Motor neuron (in vitro differentiated cells): ENCODE measurements around the gene HMCES. TPM values are rescaled to one million over a fixed set of nuclear protein-coding genes. Genes with fewer than 3 reads are reported as not detected.
"Not testable (repeated sequence)": the region's sequence is repeated elsewhere in the genome, so short reads cannot be mapped to it uniquely, and the experiment has no call there.

Experiments
- ATAC-seq, 8 experiments: fragments of 200-7000 bp; cut with Tn5 transposase; replicated peaks in 6 of 8; 2 replicates each; pipeline ENCODE4 v1.8.0; 2021; ENCODE audit warnings: mild to moderate bottlenecking in 8 of 8, moderate library complexity in 8 of 8
- H3K27ac ChIP-seq, 2 donors: fragments of 250-450 bp; sonication (Bioruptor Pico); 2 replicates each; pipeline ENCODE4 v1.9.0; 2021; ENCODE audit warnings: antibody characterized with exemption in 2 of 2, mild to moderate bottlenecking in 2 of 2, moderate library complexity in 1 of 2
- H3K4me1 ChIP-seq, 2 donors: fragments of 250-450 bp; sonication (Bioruptor Pico); replicated peaks in 1 of 2; 2 replicates each; pipeline ENCODE4 v1.6.1; 2021; ENCODE audit warnings: antibody characterized with exemption in 2 of 2, mild to moderate bottlenecking in 2 of 2, moderate library complexity in 1 of 2
- H3K4me3 ChIP-seq, 5 donors: fragments of 250-450 bp; sonication (Bioruptor Pico); 2 replicates each; pipeline ENCODE4 v1.9.0; 2021; ENCODE audit warnings: antibody characterized with exemption in 5 of 5, mild to moderate bottlenecking in 5 of 5, moderate library complexity in 4 of 5
- WGBS, 10 experiments: fragments of 450-650 bp; shearing (Covaris generic); methylation state at CpG; one replicate each; pipeline ENCODE4 v1.0.0; 2022; 5-methylcytosine and 5-hydroxymethylcytosine counted together
- in situ Hi-C, 9 experiments: fragments of 400-800 bp; cut with MboI; loops; one replicate each; pipeline ENCODE4 v1.15.0; 2021; ENCODE audit warnings: low sequenced_read_pairs in 9 of 9, low pct_unique_long_range_greater_than_20kb in 2 of 9; ENCODE audit not compliant: unreplicated experiment in 9 of 9
- total RNA-seq, 8 experiments: library from RNA; unstranded; fragments of 300-600 nt; gene quantifications; 2 replicates each; pipeline versions ENCODE4 v1.2.3 to v1.2.4, GENCODE V29; 2022

Gene HMCES
- total RNA-seq, 8 experiments from 2014 or later = 18.4 to 40.3 (median 20.7) TPM

GRCh38 chr3:129337719-129338118 is 59.0 kb downstream of the HMCES start:
- H3K27ac ChIP-seq, ATAC-seq, H3K4me3 ChIP-seq, H3K4me1 ChIP-seq, in situ Hi-C loops: not testable (repeated sequence)
- 61% methylated on average over 2 of the region's 4 CpGs; no CpG with 5 or more reads in 9 of the 10 experiments for WGBS, 10 experiments

- in situ Hi-C loops, H3K4me3 ChIP-seq, H3K27ac ChIP-seq, H3K4me1 ChIP-seq, ATAC-seq: not testable (repeated sequence)
- WGBS, 10 experiments = no CpG with 5 or more reads among the region's 36 CpGs
Observed at GRCh38 chr3:129339186-129339585, 60.5 kb downstream of the HMCES start.

GRCh38 chr3:129339833-129340232 is 61.2 kb downstream of the HMCES start:
- H3K4me3 ChIP-seq, ATAC-seq, H3K27ac ChIP-seq, in situ Hi-C loops, H3K4me1 ChIP-seq: not testable (repeated sequence)
- no CpG with 5 or more reads among the region's 30 CpGs for WGBS, 10 experiments

GRCh38 chr3:129341331-129342141 is 62.9 kb downstream of the HMCES start:
- Histone ChIP-seq H3K4me1 (no peaks in the 10 kb centered on the region), H3K27ac (no peak overlapping the region), H3K4me3 (no peak overlapping the region)
- in situ Hi-C loops = no loop called here
- no peak for ATAC-seq
- WGBS, 10 experiments = 14 to 90% (median 70%) methylated on average over 1 to 3 of the region's 10 CpGs; no CpG with 5 or more reads in 5 of the 10 experiments

GRCh38 chr3:129343643-129344360 is 65.1 kb downstream of the HMCES start:
- in situ Hi-C loops = no loop called here
- no peak overlapping the region for H3K4me3 ChIP-seq
- 0 to 59% (median 46%) methylated on average over 3 to 13 of the region's 39 CpGs; no CpG with 5 or more reads in 7 of the 10 experiments for WGBS, 10 experiments
- no peak overlapping the region for H3K27ac ChIP-seq
- H3K4me1 ChIP-seq = peaks cover 0 to 8% of the 10 kb centered on the region in 2 donors
- ATAC-seq = peak; percentile 40 to 87 (median 61)

GRCh38 chr3:129344540-129345220 is 66.0 kb downstream of the HMCES start:
- peaks cover 0 to 8% of the 10 kb centered on the region in 2 donors for H3K4me1 ChIP-seq
- in situ Hi-C loops = no loop called here
- H3K4me3 ChIP-seq = no peak overlapping the region
- ATAC-seq = peak; percentile 13 to 51 (median 32)
- no peak overlapping the region for H3K27ac ChIP-seq
- WGBS, 10 experiments = 0 to 100% (median 76%) methylated on average over 1 to 5 of the region's 13 CpGs; no CpG with 5 or more reads in 5 of the 10 experiments

- no peak overlapping the region for H3K27ac ChIP-seq
Observed at GRCh38 chr3:129345281-129345680, 66.6 kb downstream of the HMCES start.

GRCh38 chr3:129345971-129346370 is 67.3 kb downstream of the HMCES start:
- peaks cover 0 to 8% of the 10 kb centered on the region in 2 donors for H3K4me1 ChIP-seq
- no peak overlapping the region for H3K27ac ChIP-seq
- no peak for ATAC-seq
- 20 to 92% (median 80%) methylated on average over 1 to 2 of the region's 3 CpGs; no CpG with 5 or more reads in 3 of the 10 experiments for WGBS, 10 experiments
- in situ Hi-C loops = no loop called here
- H3K4me3 ChIP-seq = no peak overlapping the region

More at GRCh38 chr3:129345281-129345680, 66.6 kb downstream of the HMCES start:
- no peak for ATAC-seq
- Histone ChIP-seq H3K4me1 (peaks cover 0 to 8% of the 10 kb centered on the region in 2 donors), H3K4me3 (no peak overlapping the region)
- in situ Hi-C loops = no loop called here
- WGBS, 10 experiments = 20 to 100% (median 73%) methylated on average over 1 to 5 of the region's 7 CpGs; no CpG with 5 or more reads in 3 of the 10 experiments

GRCh38 chr3:129346695-129347457 is 68.2 kb downstream of the HMCES start:
- WGBS, 10 experiments = 0 to 100% (median 57%) methylated on average over 1 to 8 of the region's 12 CpGs; no CpG with 5 or more reads in 1 of the 10 experiments
- in situ Hi-C loops = no loop called here
- H3K27ac ChIP-seq = no peak overlapping the region
- peak; percentile 7 to 65 (median 44) for ATAC-seq
- H3K4me3 ChIP-seq = no peak overlapping the region
- peaks cover 0 to 8% of the 10 kb centered on the region in 2 donors for H3K4me1 ChIP-seq

- Histone ChIP-seq H3K27ac (no peak overlapping the region), H3K4me1 (peaks cover 0 to 8% of the 10 kb centered on the region in 2 donors), H3K4me3 (no peak overlapping the region)
- 0 to 83% (median 60%) methylated on average over 1 to 5 of the region's 8 CpGs; no CpG with 5 or more reads in 5 of the 10 experiments for WGBS, 10 experiments
- in situ Hi-C loops = no loop called here
- peak in 1 of 8 experiments; percentile 6 for ATAC-seq
Observed at GRCh38 chr3:129347458-129347845, 68.8 kb downstream of the HMCES start.

- no peak for ATAC-seq
- no peak overlapping the region for H3K27ac ChIP-seq
- H3K4me3 ChIP-seq = no peak overlapping the region
- H3K4me1 ChIP-seq = peaks cover 0 to 8% of the 10 kb centered on the region in 2 donors
- WGBS, 10 experiments = 80 to 100% (median 97%) methylated on average over 1 to 3 of the region's 3 CpGs; no CpG with 5 or more reads in 2 of the 10 experiments
- in situ Hi-C loops = no loop called here
Observed at GRCh38 chr3:129348734-129349133, 70.1 kb downstream of the HMCES start.

- H3K4me3 ChIP-seq, H3K4me1 ChIP-seq, H3K27ac ChIP-seq, in situ Hi-C loops, ATAC-seq: not testable (repeated sequence)
- WGBS, 10 experiments = 74 to 100% (median 80%) methylated on average over 1 to 6 of the region's 11 CpGs; no CpG with 5 or more reads in 5 of the 10 experiments
Observed at GRCh38 chr3:129349169-129349568, 70.5 kb downstream of the HMCES start.
